Measurements from ENCODE around the gene BRMS1L.

DNA sequence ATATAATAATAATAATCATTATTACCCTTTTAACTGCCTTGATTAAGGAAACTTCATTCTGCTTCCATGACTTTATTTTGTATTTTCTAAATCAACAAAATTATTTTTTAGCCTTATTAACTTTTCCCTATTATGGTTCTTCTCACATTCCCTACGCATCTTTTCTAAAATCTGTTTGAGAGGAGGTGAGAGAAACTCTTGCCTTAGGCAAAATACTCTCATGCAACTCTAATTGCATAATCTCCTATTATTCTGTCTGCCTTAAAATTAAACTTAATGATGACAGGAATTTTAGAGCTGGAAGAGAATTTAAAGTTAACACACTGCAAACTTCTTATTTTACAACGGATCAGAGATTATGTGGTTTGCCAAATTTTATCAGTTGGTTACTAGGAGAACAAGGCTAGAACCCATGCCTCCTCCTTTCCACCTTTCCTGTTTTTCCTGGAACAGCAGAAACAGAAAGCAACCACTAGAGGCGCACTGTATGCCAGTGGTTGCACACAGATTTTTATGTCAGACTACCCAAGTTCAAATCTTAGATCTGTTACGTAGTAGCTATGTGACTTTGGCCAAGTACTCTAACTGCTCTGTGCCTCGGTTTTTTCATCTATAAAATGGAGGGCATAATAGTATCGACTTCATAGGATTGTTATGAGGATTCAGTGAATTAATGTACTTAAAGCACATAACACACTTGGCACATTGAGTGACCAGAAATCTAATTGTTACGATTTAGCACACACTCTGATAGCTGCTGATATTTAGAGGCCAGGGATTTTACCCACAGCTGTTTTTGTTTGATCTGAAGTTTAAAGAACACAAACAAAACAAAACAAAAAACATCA, 4.3 kb upstream of the BRMS1L start:
- TF ChIP-seq, protein P1, sequence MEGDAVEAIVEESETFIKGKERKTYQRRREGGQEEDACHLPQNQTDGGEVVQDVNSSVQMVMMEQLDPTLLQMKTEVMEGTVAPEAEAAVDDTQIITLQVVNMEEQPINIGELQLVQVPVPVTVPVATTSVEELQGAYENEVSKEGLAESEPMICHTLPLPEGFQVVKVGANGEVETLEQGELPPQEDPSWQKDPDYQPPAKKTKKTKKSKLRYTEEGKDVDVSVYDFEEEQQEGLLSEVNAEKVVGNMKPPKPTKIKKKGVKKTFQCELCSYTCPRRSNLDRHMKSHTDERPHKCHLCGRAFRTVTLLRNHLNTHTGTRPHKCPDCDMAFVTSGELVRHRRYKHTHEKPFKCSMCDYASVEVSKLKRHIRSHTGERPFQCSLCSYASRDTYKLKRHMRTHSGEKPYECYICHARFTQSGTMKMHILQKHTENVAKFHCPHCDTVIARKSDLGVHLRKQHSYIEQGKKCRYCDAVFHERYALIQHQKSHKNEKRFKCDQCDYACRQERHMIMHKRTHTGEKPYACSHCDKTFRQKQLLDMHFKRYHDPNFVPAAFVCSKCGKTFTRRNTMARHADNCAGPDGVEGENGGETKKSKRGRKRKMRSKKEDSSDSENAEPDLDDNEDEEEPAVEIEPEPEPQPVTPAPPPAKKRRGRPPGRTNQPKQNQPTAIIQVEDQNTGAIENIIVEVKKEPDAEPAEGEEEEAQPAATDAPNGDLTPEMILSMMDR (IDR thresholded peaks at IDR 0.05), result peak; percentile 37 to 66 (median 51)
- no peak for TF ChIP-seq POLR2A (IDR thresholded peaks at IDR 0.05)
- TF ChIP-seq EP300 (IDR thresholded peaks at IDR 0.05), result no peak
